HepG2 (cell line): ENCODE results near the gene MAP2K3. TPM values are rescaled to one million over a fixed set of nuclear protein-coding genes. Genes with fewer than 3 reads are reported as not detected.

ENCODE experiments used
- ATAC-seq: fragments of 200-7000 bp; cut with Tn5 transposase; 3 replicates; pipeline ENCODE4 v1.9.1; 2020; ENCODE audit warnings: mild to moderate bottlenecking, moderate library complexity
- BruUV-seq: library from RNA; stranded (reverse); fragments of 400-500 nt; replicated peaks from 2 replicates; lab custom pipeline; 2021; lab: Mats Ljungman, UMichigan
- CTCF ChIA-PET: fragments of 300-600 bp; formaldehyde crosslinking; extraction: SDS; loops from one replicate; lab custom pipeline; 2021; ENCODE audit warnings: low total read pairs, inconsistent platforms, low intra/inter-chr PET ratio; lab: Yijun Ruan, JAX
- POLR2A ChIA-PET: fragments of 350-600 bp; sonication (Branson Sonifier 250); formaldehyde crosslinking; loops from one replicate; lab custom pipeline; 2020; ENCODE audit warnings: antibody characterized with exemption, inconsistent platforms; lab: Yijun Ruan, JAX
- DNase-seq: peaks from one replicate; pipeline ENCODE4 v3.0.0-alpha.2; 2015; ENCODE audit warnings: low spot score
- FAIRE-seq: peaks from 3 replicates; lab custom pipeline; 2011; peaks lifted over from hg19 to GRCh38; lab: Jason Lieb, UNC
- H2AFZ ChIP-seq: one replicate; pipeline ENCODE4 v1.6.1; 2011; ENCODE audit warnings: low read length, inconsistent platforms
- H3K27ac ChIP-seq: fragments of 300-600 bp; 3 replicates; pipeline ENCODE4 v1.8.0; 2011; ENCODE audit warnings: mixed run types, mild to moderate bottlenecking, mixed read lengths, low read length, inconsistent platforms; ENCODE audit not compliant: insufficient read depth; ENCODE audit errors: extremely low read length
- H3K27me3 ChIP-seq, 2 experiments: fragments of 200-600 bp in 1 of 2; 2 replicates in 1 of 2; 3 replicates in 1 of 2; pipeline versions ENCODE4 v1.6.0 to v1.8.0; 2011; ENCODE audit warnings: low read length in 2 of 2, mild to moderate bottlenecking in 2 of 2, moderate library complexity in 2 of 2, inconsistent platforms in 1 of 2; ENCODE audit not compliant: insufficient read depth in 2 of 2, control insufficient read depth in 1 of 2
- H3K36me3 ChIP-seq, 2 experiments: fragments of 200-600 bp in 1 of 2; replicated peaks in 1 of 2; 2 replicates in 1 of 2; 3 replicates in 1 of 2; pipeline versions ENCODE4 v1.5.1 to v1.8.0; 2011; ENCODE audit warnings: low read length in 2 of 2, inconsistent platforms in 1 of 2; ENCODE audit not compliant: insufficient read depth in 2 of 2, control insufficient read depth in 1 of 2
- H3K4me1 ChIP-seq: 2 replicates; pipeline ENCODE4 v1.5.1; 2012; ENCODE audit warnings: low read length, inconsistent platforms; ENCODE audit not compliant: insufficient read depth
- H3K4me2 ChIP-seq: 2 replicates; pipeline ENCODE4 v1.6.0; 2011; ENCODE audit warnings: low read depth, low read length, inconsistent platforms
- H3K4me3 ChIP-seq, 3 experiments: fragments of 200-600 bp in 1 of 3; sonication (generic), shearing (Covaris generic) in 1 of 3; replicated peaks in 1 of 3; 2 replicates each; pipeline ENCODE4 v1.5.1; 2011 to 2016; ENCODE audit warnings: low read length in 3 of 3, inconsistent platforms in 2 of 3, low read depth in 2 of 3, mild to moderate bottlenecking in 2 of 3, control low read depth in 1 of 3, mixed read lengths in 1 of 3; ENCODE audit not compliant: insufficient read depth in 1 of 3
- H3K79me2 ChIP-seq: one replicate; pipeline ENCODE4 v1.6.1; 2011; ENCODE audit warnings: low read length, inconsistent platforms; ENCODE audit not compliant: insufficient read depth
- H3K9ac ChIP-seq: 2 replicates; pipeline ENCODE4 v1.6.0; 2011; ENCODE audit warnings: mild to moderate bottlenecking, low read depth, low read length, inconsistent platforms; ENCODE audit not compliant: insufficient read depth
- H3K9me3 ChIP-seq: 2 replicates; pipeline ENCODE4 v1.5.1; 2012; ENCODE audit warnings: mild to moderate bottlenecking, low read length
- H4K20me1 ChIP-seq: 2 replicates; pipeline ENCODE4 v1.6.0; 2011; ENCODE audit warnings: inconsistent platforms, mild to moderate bottlenecking, low read length, moderate library complexity; ENCODE audit not compliant: insufficient read depth
- ARID2 ChIP-seq: sonication (generic); formaldehyde crosslinking; IDR thresholded peaks from 2 replicates; pipeline ENCODE4 v1.8.1; 2022; ENCODE audit warnings: mild to moderate bottlenecking, missing genetic modification reagents, borderline replicate concordance
- ASH2L ChIP-seq: fragments of 300-600, 200-600 bp; sonication (generic); IDR thresholded peaks from 2 replicates; pipeline ENCODE4 v1.7.0; 2017; ENCODE audit warnings: low read depth, mild to moderate bottlenecking, moderate library complexity, mixed read lengths, low read length; ENCODE audit not compliant: insufficient read length
- CCDC6 ChIP-seq: sonication (generic); formaldehyde crosslinking; IDR thresholded peaks from 2 replicates; pipeline ENCODE4 v1.8.1; 2022; ENCODE audit warnings: mild to moderate bottlenecking, missing genetic modification reagents, moderate library complexity
- NFIC ChIP-seq: IDR thresholded peaks from 2 replicates; pipeline ENCODE4 v1.6.1; 2012; ENCODE audit warnings: mild to moderate bottlenecking, low read length, inconsistent platforms
- PAF1 ChIP-seq: IDR thresholded peaks from 2 replicates; pipeline ENCODE4 v1.6.1; 2016; ENCODE audit warnings: missing genetic modification reagents, missing compliant biosample characterization
- STAG1 ChIP-seq: sonication (generic); formaldehyde crosslinking; IDR thresholded peaks from 2 replicates; pipeline ENCODE4 v1.4.0; 2020; ENCODE audit warnings: missing genetic modification reagents
- ZC3H13 ChIP-seq: sonication (generic); formaldehyde crosslinking; IDR thresholded peaks from 2 replicates; pipeline ENCODE4 v1.8.1; 2023; ENCODE audit warnings: mild to moderate bottlenecking, missing genetic modification reagents, moderate library complexity
- ZNF234 ChIP-seq: sonication (generic); formaldehyde crosslinking; conservative IDR thresholded peaks from 2 replicates; pipeline ENCODE4 v1.5.1; 2020; ENCODE audit warnings: mild to moderate bottlenecking, missing genetic modification reagents
- ZNF235 ChIP-seq: sonication (generic); formaldehyde crosslinking; IDR thresholded peaks from 2 replicates; pipeline ENCODE4 v1.8.1; 2023; ENCODE audit warnings: mild to moderate bottlenecking, missing genetic modification reagents, borderline replicate concordance
- ZNF570 ChIP-seq: sonication (generic); formaldehyde crosslinking; IDR thresholded peaks from 2 replicates; pipeline ENCODE4 v1.4.0; 2020; ENCODE audit warnings: mild to moderate bottlenecking, missing genetic modification reagents, borderline replicate concordance
- ZNF672 ChIP-seq: sonication (generic); formaldehyde crosslinking; IDR thresholded peaks from 2 replicates; pipeline ENCODE4 v1.8.1; 2022; ENCODE audit warnings: missing genetic modification reagents
- ZNF878 ChIP-seq: sonication (generic); formaldehyde crosslinking; IDR thresholded peaks from 2 replicates; pipeline ENCODE4 v1.8.1; 2023; ENCODE audit warnings: mild to moderate bottlenecking, missing genetic modification reagents, moderate library complexity
- WGBS: methylation state at CpG from one replicate; pipeline ENCODE4 v1.1.6; 2017; ENCODE audit warnings: low lambda C conversion rate; 5-methylcytosine and 5-hydroxymethylcytosine counted together
- in situ Hi-C: cut with HindIII; loops from 2 replicates; pipeline ENCODE4 v1.10.0; 2017; ENCODE audit warnings: low pct_unique_long_range_greater_than_20kb; ENCODE audit not compliant: extremely low pct_ligation_motif_present
- intact Hi-C: fragments of 100-400 bp; cut with micrococcal nuclease; formaldehyde crosslinking; loops from one replicate; pipeline ENCODE4 v1.10.0; 2022; ENCODE audit not compliant: unreplicated experiment
- polyA plus RNA-seq, 8 experiments: library from polyadenylated mRNA; depleted of rRNA in 3 of 8; stranded (reverse) in 7 of 8; unstranded in 1 of 8; fragments of >200 nt; fragmentation: Illumina TruSeq in 4 of 8; extraction: Trizol in 4 of 8; gene quantifications; 2 replicates each; pipeline versions ENCODE4 v1.2.1 to v1.2.3, GENCODE V29; 2011 to 2016; ENCODE audit warnings: low read depth in 4 of 8, missing spikeins in 1 of 8, mixed read lengths in 1 of 8; ENCODE audit not compliant: insufficient read depth in 1 of 8
- total RNA-seq, 5 experiments: library from RNA; depleted of rRNA; stranded (reverse); fragments of >200 nt; fragmentation: Illumina TruSeq; extraction: Trizol; gene quantifications; 2 replicates each; pipeline ENCODE4 v1.2.3, GENCODE V29; 2016; ENCODE audit warnings: low read depth in 1 of 5
- TF ChIP-seq, protein P1 (sequence below): sonication (generic); formaldehyde crosslinking; IDR thresholded peaks from 2 replicates; pipeline ENCODE4 v1.5.1; 2020; ENCODE audit warnings: missing genetic modification reagents, mild to moderate bottlenecking, borderline replicate concordance
- TF ChIP-seq, protein P2 (sequence below): sonication (generic); formaldehyde crosslinking; IDR thresholded peaks from 2 replicates; pipeline ENCODE4 v1.4.0; 2020; ENCODE audit warnings: missing genetic modification reagents
- TF ChIP-seq, protein P3 (sequence below): sonication (generic); formaldehyde crosslinking; IDR thresholded peaks from 2 replicates; pipeline ENCODE4 v1.9.0; 2022; ENCODE audit warnings: low read depth, missing genetic modification reagents
- TF ChIP-seq, protein P4 (sequence below): sonication (generic); formaldehyde crosslinking; IDR thresholded peaks from 2 replicates; pipeline ENCODE4 v1.5.0; 2020; ENCODE audit warnings: mild to moderate bottlenecking, missing genetic modification reagents, moderate library complexity

MAP2K3 gene
- total and polyA plus RNA-seq, 2 of the 13 experiments (the other 11 are each of a cell fraction or from before 2014, with no cell fraction given), result 20.5 to 27.4 TPM

DNA sequence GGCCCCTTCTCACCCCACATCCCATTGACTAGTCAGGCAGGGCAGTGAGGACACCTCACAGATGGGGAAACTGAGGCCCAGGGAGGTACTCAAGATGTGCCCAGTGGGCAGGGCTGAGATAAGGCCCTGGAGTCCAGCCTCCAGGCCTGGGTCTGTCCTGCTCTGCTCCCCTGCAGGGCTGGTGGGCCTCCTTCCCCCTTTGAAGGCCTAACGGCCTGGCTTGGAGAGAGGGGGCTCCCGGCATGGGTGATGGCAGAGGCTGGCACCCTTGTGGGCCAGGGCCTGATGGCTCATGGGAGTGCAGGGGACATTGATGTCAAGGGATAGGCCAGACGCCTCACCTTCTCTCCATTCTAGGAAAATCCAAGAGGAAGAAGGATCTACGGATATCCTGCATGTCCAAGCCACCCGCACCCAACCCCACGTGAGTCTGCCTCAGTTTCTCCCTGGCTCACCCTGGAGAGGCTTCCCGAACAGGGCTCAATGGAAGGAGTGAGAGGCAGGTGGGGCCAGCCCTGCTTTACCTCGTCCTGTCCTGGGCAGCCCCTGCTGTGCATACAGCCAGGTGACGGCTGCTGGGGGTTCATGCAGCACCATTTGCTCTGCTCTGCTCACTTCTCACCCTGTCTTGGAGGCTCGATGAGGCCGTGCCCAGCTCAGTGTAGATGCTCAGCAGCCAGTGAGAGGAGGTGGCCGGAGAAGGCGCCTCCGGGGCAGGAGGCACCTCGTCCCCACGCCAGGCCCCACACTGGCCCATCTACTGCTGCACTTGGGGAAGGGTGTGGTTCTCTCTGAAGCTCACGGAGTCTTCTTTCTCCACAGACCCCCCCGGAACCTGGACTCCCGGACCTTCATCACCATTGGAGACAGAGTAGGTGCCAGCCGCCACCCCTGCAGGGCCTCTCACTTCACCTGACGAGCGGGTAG lies 13.8 kb downstream of the MAP2K3 start:
- H3K27ac ChIP-seq, result no peak overlapping the region
- H3K9ac ChIP-seq, result no peak overlapping the region
- H4K20me1 ChIP-seq, result peaks cover 43% of the 10 kb centered on the region; the same call in 1 of the 2 replicates
- no peak overlapping the region for H2AFZ ChIP-seq
- peaks cover 35% of the 10 kb centered on the region for H3K79me2 ChIP-seq
- H3K36me3 ChIP-seq, result peaks cover 27 to 72% of the 10 kb centered on the region in 2 experiments
- no peaks in the 10 kb centered on the region for H3K9me3 ChIP-seq
- intact Hi-C loops (no loop called here), in situ Hi-C loops (no loop called here)
- BruUV-seq, result no TSS peak
- no peaks in the 10 kb centered on the region for H3K27me3 ChIP-seq
- no peak for FAIRE-seq
- POLR2A ChIA-PET, result no interaction called here
- ATAC-seq, result no peak
- H3K4me3 ChIP-seq, result no peak overlapping the region
- no peak for DNase-seq
- WGBS, result 40% methylated on average over 12 of the region's 22 CpGs
- no peaks in the 10 kb centered on the region for H3K4me1 ChIP-seq
- H3K4me2 ChIP-seq, result no peak overlapping the region
- CTCF ChIA-PET, result no interaction called here
- TF ChIP-seq STAG1 (CRISPR knock-in tag) (no peak), ASH2L (no peak), ZC3H13 (CRISPR knock-in tag) (no peak), CCDC6 (CRISPR knock-in tag) (no peak), ARID2 (CRISPR knock-in tag) (no peak), NFIC (no peak), PAF1 (CRISPR knock-in tag) (no peak), ZNF672 (no peak), ZNF570 (CRISPR knock-in tag) (no peak), ZNF234 (CRISPR knock-in tag) (no peak), ZNF235 (CRISPR knock-in tag) (no peak), ZNF878 (CRISPR knock-in tag) (no peak)
- TF ChIP-seq, protein P1, sequence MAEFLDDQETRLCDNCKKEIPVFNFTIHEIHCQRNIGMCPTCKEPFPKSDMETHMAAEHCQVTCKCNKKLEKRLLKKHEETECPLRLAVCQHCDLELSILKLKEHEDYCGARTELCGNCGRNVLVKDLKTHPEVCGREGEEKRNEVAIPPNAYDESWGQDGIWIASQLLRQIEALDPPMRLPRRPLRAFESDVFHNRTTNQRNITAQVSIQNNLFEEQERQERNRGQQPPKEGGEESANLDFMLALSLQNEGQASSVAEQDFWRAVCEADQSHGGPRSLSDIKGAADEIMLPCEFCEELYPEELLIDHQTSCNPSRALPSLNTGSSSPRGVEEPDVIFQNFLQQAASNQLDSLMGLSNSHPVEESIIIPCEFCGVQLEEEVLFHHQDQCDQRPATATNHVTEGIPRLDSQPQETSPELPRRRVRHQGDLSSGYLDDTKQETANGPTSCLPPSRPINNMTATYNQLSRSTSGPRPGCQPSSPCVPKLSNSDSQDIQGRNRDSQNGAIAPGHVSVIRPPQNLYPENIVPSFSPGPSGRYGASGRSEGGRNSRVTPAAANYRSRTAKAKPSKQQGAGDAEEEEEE, result no peak
- TF ChIP-seq, protein P2, sequence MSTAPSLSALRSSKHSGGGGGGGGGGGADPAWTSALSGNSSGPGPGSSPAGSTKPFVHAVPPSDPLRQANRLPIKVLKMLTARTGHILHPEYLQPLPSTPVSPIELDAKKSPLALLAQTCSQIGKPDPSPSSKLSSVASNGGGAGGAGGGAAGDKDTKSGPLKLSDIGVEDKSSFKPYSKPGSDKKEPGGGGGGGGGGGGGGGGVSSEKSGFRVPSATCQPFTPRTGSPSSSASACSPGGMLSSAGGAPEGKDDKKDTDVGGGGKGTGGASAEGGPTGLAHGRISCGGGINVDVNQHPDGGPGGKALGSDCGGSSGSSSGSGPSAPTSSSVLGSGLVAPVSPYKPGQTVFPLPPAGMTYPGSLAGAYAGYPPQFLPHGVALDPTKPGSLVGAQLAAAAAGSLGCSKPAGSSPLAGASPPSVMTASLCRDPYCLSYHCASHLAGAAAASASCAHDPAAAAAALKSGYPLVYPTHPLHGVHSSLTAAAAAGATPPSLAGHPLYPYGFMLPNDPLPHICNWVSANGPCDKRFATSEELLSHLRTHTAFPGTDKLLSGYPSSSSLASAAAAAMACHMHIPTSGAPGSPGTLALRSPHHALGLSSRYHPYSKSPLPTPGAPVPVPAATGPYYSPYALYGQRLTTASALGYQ, result no peak
- TF ChIP-seq, protein P3, sequence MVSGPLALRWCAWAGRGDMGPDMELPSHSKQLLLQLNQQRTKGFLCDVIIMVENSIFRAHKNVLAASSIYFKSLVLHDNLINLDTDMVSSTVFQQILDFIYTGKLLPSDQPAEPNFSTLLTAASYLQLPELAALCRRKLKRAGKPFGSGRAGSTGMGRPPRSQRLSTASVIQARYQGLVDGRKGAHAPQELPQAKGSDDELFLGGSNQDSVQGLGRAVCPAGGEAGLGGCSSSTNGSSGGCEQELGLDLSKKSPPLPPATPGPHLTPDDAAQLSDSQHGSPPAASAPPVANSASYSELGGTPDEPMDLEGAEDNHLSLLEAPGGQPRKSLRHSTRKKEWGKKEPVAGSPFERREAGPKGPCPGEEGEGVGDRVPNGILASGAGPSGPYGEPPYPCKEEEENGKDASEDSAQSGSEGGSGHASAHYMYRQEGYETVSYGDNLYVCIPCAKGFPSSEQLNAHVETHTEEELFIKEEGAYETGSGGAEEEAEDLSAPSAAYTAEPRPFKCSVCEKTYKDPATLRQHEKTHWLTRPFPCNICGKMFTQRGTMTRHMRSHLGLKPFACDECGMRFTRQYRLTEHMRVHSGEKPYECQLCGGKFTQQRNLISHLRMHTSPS (CRISPR knock-in tag), result no peak
- TF ChIP-seq, protein P4, sequence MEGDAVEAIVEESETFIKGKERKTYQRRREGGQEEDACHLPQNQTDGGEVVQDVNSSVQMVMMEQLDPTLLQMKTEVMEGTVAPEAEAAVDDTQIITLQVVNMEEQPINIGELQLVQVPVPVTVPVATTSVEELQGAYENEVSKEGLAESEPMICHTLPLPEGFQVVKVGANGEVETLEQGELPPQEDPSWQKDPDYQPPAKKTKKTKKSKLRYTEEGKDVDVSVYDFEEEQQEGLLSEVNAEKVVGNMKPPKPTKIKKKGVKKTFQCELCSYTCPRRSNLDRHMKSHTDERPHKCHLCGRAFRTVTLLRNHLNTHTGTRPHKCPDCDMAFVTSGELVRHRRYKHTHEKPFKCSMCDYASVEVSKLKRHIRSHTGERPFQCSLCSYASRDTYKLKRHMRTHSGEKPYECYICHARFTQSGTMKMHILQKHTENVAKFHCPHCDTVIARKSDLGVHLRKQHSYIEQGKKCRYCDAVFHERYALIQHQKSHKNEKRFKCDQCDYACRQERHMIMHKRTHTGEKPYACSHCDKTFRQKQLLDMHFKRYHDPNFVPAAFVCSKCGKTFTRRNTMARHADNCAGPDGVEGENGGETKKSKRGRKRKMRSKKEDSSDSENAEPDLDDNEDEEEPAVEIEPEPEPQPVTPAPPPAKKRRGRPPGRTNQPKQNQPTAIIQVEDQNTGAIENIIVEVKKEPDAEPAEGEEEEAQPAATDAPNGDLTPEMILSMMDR, result no peak
